DLD1 (cell line): ENCODE measurements around the gene CLCN7.

Experiments
- in situ Hi-C: cut with HindIII; loops from 2 replicates; pipeline ENCODE4 v1.10.0; 2017; ENCODE audit warnings: low sequenced_read_pairs

The CLCN7 gene

GRCh38 chr16:1474796-1475551 is at the start of gene CLCN7:
CLCN7 (minus strand) TSS chr16:1475028; CDS start chr16:1474974, 54 bp downstream.
- in situ Hi-C loops = no loop called here

GRCh38 chr16:1524366-1524765 is 49.5 kb upstream of the CLCN7 start:
- in situ Hi-C loops = no loop called here

- in situ Hi-C loops = no loop called here
These were observed 48.9 kb upstream of the CLCN7 start for GRCh38 chr16:1523581-1524245.

- in situ Hi-C loops = no loop called here
These were observed 45.6 kb upstream of the CLCN7 start for GRCh38 chr16:1520461-1520860.

GRCh38 chr16:1519831-1520230 is 45.0 kb upstream of the CLCN7 start:
- in situ Hi-C loops = no loop called here

- in situ Hi-C loops = no loop called here
These were observed 43.9 kb upstream of the CLCN7 start for GRCh38 chr16:1518626-1519135.

GRCh38 chr16:1514507-1514906 is 39.7 kb upstream of the CLCN7 start:
- in situ Hi-C loops = no loop called here

GRCh38 chr16:1512774-1513173 is 37.9 kb upstream of the CLCN7 start:
- in situ Hi-C loops = no loop called here

- in situ Hi-C loops = no loop called here
These were observed 37.1 kb upstream of the CLCN7 start for GRCh38 chr16:1511662-1512569.

- in situ Hi-C loops = no loop called here
These were observed 36.1 kb upstream of the CLCN7 start for GRCh38 chr16:1510941-1511351.

- in situ Hi-C loops = no loop called here
These were observed 35.4 kb upstream of the CLCN7 start for GRCh38 chr16:1510272-1510671.

GRCh38 chr16:1509307-1510221 is 34.7 kb upstream of the CLCN7 start:
- in situ Hi-C loops = no loop called here

- in situ Hi-C loops = no loop called here
These were observed 33.8 kb upstream of the CLCN7 start for GRCh38 chr16:1508494-1509187.

GRCh38 chr16:1506494-1507213 is 31.8 kb upstream of the CLCN7 start:
- in situ Hi-C loops = no loop called here

GRCh38 chr16:1505912-1506311 is 31.1 kb upstream of the CLCN7 start:
- in situ Hi-C loops = no loop called here

GRCh38 chr16:1505073-1505844 is 30.4 kb upstream of the CLCN7 start:
- in situ Hi-C loops = no loop called here

- in situ Hi-C loops = no loop called here
These were observed 28.5 kb upstream of the CLCN7 start for GRCh38 chr16:1503110-1503955.
